Lower leg skin (tissue), 3 donors: ENCODE results near the gene SH3TC2.

Experiments
- POLR2A ChIP-seq, 2 donors: fragments of 450-650 bp; IDR thresholded peaks; one replicate each; pipeline ENCODE4 v1.6.1; 2016 to 2017; ENCODE audit warnings: antibody characterized with exemption in 2 of 2, mild to moderate bottlenecking in 1 of 2, moderate library complexity in 1 of 2
- TF ChIP-seq, protein P1 (sequence below), 3 donors: fragments of 450-650 bp; IDR thresholded peaks; one replicate each; pipeline ENCODE4 v1.5.1; 2016; ENCODE audit warnings: antibody characterized with exemption in 3 of 3, mild to moderate bottlenecking in 3 of 3, moderate library complexity in 2 of 3

DNA sequence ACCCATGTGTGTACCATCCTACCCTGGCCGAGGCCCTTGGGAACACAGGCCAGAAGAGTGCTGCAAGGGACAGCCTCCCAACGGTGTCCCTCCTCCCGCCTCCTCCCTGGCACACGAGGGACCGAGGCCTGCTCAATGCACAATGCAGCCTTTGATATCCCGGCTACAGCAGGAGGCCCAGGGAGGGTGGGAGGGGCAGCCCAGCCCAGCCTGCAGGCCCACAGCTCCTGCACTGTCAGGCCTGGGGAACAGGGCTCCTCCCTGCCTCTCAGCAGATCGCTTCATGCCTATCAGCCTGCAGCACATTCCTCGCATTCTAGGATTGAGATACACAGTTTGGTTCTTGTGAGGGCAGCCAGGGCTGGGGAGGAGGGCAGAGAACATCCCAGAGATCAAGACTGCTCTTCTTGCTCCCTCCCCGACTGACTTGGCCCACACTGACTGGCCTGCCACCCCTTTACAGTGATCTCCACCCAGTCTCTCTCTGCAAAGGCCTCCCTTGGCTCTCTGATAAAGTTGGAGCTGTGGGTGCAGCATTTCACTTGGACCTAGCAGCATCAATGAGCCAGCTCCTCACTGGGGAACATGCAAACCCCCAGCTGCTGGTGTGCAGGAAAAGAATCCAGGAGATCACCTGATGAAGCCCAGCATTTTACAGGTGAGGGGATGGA, at the start of gene SH3TC2:
- TF ChIP-seq, protein P1, sequence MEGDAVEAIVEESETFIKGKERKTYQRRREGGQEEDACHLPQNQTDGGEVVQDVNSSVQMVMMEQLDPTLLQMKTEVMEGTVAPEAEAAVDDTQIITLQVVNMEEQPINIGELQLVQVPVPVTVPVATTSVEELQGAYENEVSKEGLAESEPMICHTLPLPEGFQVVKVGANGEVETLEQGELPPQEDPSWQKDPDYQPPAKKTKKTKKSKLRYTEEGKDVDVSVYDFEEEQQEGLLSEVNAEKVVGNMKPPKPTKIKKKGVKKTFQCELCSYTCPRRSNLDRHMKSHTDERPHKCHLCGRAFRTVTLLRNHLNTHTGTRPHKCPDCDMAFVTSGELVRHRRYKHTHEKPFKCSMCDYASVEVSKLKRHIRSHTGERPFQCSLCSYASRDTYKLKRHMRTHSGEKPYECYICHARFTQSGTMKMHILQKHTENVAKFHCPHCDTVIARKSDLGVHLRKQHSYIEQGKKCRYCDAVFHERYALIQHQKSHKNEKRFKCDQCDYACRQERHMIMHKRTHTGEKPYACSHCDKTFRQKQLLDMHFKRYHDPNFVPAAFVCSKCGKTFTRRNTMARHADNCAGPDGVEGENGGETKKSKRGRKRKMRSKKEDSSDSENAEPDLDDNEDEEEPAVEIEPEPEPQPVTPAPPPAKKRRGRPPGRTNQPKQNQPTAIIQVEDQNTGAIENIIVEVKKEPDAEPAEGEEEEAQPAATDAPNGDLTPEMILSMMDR (IDR thresholded peaks at IDR 0.05): no peak
- TF ChIP-seq POLR2A (IDR thresholded peaks at IDR 0.05): no peak
